ENCODE data around the gene CDKL1. TPM values are rescaled to one million over a fixed set of nuclear protein-coding genes. Genes with fewer than 3 reads are reported as not detected.

The CDKL1 gene
- total RNA-seq, 1 donor from 2014 or later: 5.4 TPM

DNA sequence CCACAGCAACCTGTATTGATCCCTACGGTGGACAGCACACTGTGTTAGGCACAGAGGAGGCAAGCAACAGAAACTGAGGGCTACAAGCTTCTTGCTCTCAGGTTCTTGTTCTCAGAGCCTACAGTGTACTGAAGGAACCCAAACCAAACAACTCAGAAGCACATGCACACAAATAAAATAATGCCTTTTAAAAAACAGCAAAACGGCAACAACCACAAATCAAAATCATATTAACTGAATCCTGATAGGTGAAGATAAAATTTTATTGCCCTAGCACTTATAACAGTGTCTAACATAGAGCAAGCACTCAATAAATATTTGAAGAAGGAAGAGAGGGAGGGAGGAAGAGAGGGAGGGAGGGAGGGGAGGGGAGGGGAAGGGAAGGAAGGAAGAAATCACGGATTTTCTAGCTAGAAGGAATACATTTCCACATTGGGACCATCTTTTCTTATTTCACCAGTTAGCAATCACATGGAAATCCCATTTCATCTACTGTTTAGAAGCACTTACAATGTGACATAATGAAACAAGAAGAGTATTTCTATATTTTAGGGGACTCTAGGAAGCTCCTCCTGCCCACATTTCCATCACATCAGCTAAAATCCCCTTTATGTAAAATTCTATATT lies 57.4 kb downstream of the CDKL1 start:
- Mint-ChIP-seq H3K4me3 (ENCODE audit: unreplicated experiment) (no peak overlapping the region), H3K4me1 (ENCODE audit: low read depth, unreplicated experiment) (peaks cover 36% of the 10 kb centered on the region), H3K27ac (ENCODE audit: unreplicated experiment) (no peak overlapping the region), H3K27me3 (ENCODE audit: low read depth, unreplicated experiment) (no peaks in the 10 kb centered on the region), H3K9me3 (ENCODE audit: unreplicated experiment) (no peaks in the 10 kb centered on the region), H3K36me3 (ENCODE audit: low read depth, unreplicated experiment) (peaks cover 3% of the 10 kb centered on the region)
- Histone ChIP-seq H3K4me3 (ENCODE audit: insufficient read depth, low read depth, low read length) (no peak overlapping the region), H3K27ac (ENCODE audit: low read depth, low read length) (no peak overlapping the region), H3K9ac (ENCODE audit: low read length) (no peak overlapping the region), H2AFZ (ENCODE audit: low read depth, low read length) (no peak overlapping the region), H3K4me2 (ENCODE audit: low read length) (no peak overlapping the region), H3K27me3 (ENCODE audit: insufficient read depth, low read length) (no peaks in the 10 kb centered on the region), H3K36me3 (ENCODE audit: insufficient read depth, low read length) (no peaks in the 10 kb centered on the region), H4K20me1 (ENCODE audit: insufficient read depth, low read length) (no peaks in the 10 kb centered on the region), H3K9me3 (ENCODE audit: insufficient read depth, low read depth, low read length) (no peaks in the 10 kb centered on the region), H3K79me2 (ENCODE audit: insufficient read depth, low read length) (no peaks in the 10 kb centered on the region), H3K4me1 (ENCODE audit: insufficient read depth, low read length) (peaks cover 32% of the 10 kb centered on the region)
- DNase-seq (ENCODE audit: low read depth): no peak
- TF ChIP-seq EZH2 (IDR thresholded peaks at IDR 0.05; ENCODE audit: insufficient read depth, low read length): no peak
- TF ChIP-seq, protein P1, sequence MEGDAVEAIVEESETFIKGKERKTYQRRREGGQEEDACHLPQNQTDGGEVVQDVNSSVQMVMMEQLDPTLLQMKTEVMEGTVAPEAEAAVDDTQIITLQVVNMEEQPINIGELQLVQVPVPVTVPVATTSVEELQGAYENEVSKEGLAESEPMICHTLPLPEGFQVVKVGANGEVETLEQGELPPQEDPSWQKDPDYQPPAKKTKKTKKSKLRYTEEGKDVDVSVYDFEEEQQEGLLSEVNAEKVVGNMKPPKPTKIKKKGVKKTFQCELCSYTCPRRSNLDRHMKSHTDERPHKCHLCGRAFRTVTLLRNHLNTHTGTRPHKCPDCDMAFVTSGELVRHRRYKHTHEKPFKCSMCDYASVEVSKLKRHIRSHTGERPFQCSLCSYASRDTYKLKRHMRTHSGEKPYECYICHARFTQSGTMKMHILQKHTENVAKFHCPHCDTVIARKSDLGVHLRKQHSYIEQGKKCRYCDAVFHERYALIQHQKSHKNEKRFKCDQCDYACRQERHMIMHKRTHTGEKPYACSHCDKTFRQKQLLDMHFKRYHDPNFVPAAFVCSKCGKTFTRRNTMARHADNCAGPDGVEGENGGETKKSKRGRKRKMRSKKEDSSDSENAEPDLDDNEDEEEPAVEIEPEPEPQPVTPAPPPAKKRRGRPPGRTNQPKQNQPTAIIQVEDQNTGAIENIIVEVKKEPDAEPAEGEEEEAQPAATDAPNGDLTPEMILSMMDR (IDR thresholded peaks at IDR 0.05; ENCODE audit: insufficient read depth, low read depth, low read length): no peak
- FAIRE-seq: no peak

- no peak overlapping the region for H3K27ac Mint-ChIP-seq (ENCODE audit: unreplicated experiment)
- peaks cover 32% of the 10 kb centered on the region for H3K4me1 ChIP-seq (ENCODE audit: insufficient read depth, low read length)
- no peak overlapping the region for H2AFZ ChIP-seq (ENCODE audit: low read depth, low read length)
- no peak overlapping the region for H3K9ac ChIP-seq (ENCODE audit: low read length)
- H3K36me3 ChIP-seq (ENCODE audit: insufficient read depth, low read length): no peaks in the 10 kb centered on the region
- no peak overlapping the region for H3K4me2 ChIP-seq (ENCODE audit: low read length)
- H3K9me3 ChIP-seq (ENCODE audit: insufficient read depth, low read depth, low read length): no peaks in the 10 kb centered on the region
- H3K9me3 Mint-ChIP-seq (ENCODE audit: unreplicated experiment): no peaks in the 10 kb centered on the region
- H3K4me3 ChIP-seq (ENCODE audit: insufficient read depth, low read depth, low read length): no peak overlapping the region
- H3K27me3 ChIP-seq (ENCODE audit: insufficient read depth, low read length): no peaks in the 10 kb centered on the region
- no peaks in the 10 kb centered on the region for H3K79me2 ChIP-seq (ENCODE audit: insufficient read depth, low read length)
- no peak overlapping the region for H3K4me3 Mint-ChIP-seq (ENCODE audit: unreplicated experiment)
- no peak for TF ChIP-seq EZH2 (IDR thresholded peaks at IDR 0.05; ENCODE audit: insufficient read depth, low read length)
- TF ChIP-seq, protein P1 (IDR thresholded peaks at IDR 0.05; ENCODE audit: insufficient read depth, low read depth, low read length): no peak
- H3K27me3 Mint-ChIP-seq (ENCODE audit: low read depth, unreplicated experiment): no peaks in the 10 kb centered on the region
- no peak for DNase-seq (ENCODE audit: low read depth)
- no peak overlapping the region for H3K27ac ChIP-seq (ENCODE audit: low read depth, low read length)
- H3K36me3 Mint-ChIP-seq (ENCODE audit: low read depth, unreplicated experiment): peaks cover 3% of the 10 kb centered on the region
- no peak for FAIRE-seq
- no peaks in the 10 kb centered on the region for H4K20me1 ChIP-seq (ENCODE audit: insufficient read depth, low read length)
- H3K4me1 Mint-ChIP-seq (ENCODE audit: low read depth, unreplicated experiment): peaks cover 31% of the 10 kb centered on the region
Measured at GRCh38 chr14:50338587-50338986, 58.1 kb downstream of the CDKL1 start.

Measured in astrocyte (in vitro differentiated cells and primary cell).